GM12891 (cell line): ENCODE results near the gene MYH15.

Experiments used
- DNase-seq: peaks from one replicate; pipeline ENCODE4 v3.0.0; 2011; ENCODE audit warnings: low spot score; ENCODE audit not compliant: insufficient read length
- FAIRE-seq: peaks from 2 replicates; lab custom pipeline; 2011; peaks lifted over from hg19 to GRCh38; lab: Jason Lieb, UNC
- PAX5 ChIP-seq: IDR thresholded peaks from 2 replicates; pipeline ENCODE4 v1.6.1; 2011; ENCODE audit warnings: low read length, moderate library complexity, mild to moderate bottlenecking; ENCODE audit not compliant: insufficient read depth, severe bottlenecking
- POLR2A ChIP-seq: IDR thresholded peaks from 2 replicates; pipeline ENCODE4 v1.6.1; 2011; ENCODE audit warnings: low read depth, low read length, control low read depth
- POLR2AphosphoS5 ChIP-seq: IDR thresholded peaks from 2 replicates; pipeline ENCODE4 v1.6.1; 2011; ENCODE audit warnings: low read depth, low read length, control low read depth
- POU2F2 ChIP-seq: IDR thresholded peaks from 2 replicates; pipeline ENCODE4 v1.6.1; 2011; ENCODE audit warnings: low read depth, mild to moderate bottlenecking, control low read depth, low read length, moderate library complexity
- SPI1 ChIP-seq: IDR thresholded peaks from 2 replicates; pipeline ENCODE4 v1.6.1; 2011; ENCODE audit warnings: low read depth, low read length, control low read depth
- TAF1 ChIP-seq: IDR thresholded peaks from 2 replicates; pipeline ENCODE4 v1.6.1; 2011; ENCODE audit warnings: low read depth, low read length, control low read depth

The MYH15 gene

GRCh38 chr3:108538083-108538482, 27.7 kb upstream of the MYH15 start:
- no peak for DNase-seq
- no peak for FAIRE-seq
- TF ChIP-seq PAX5 (no peak), POU2F2 (no peak), SPI1 (no peak), POLR2A (no peak), POLR2AphosphoS5 (no peak), TAF1 (no peak)

GRCh38 chr3:108528459-108529252, 18.3 kb upstream of the MYH15 start:
- DNase-seq = peak; percentile 9
- peak; percentile 62 for FAIRE-seq
- TF ChIP-seq TAF1 = no peak
- no peak for TF ChIP-seq POLR2A
- TF ChIP-seq PAX5 = no peak
- no peak for TF ChIP-seq POLR2AphosphoS5
- no peak for TF ChIP-seq POU2F2
- TF ChIP-seq SPI1 = peak; percentile 98

GRCh38 chr3:108527817-108528216, 17.4 kb upstream of the MYH15 start:
- no peak for FAIRE-seq
- TF ChIP-seq TAF1 = no peak
- no peak for TF ChIP-seq POLR2AphosphoS5
- no peak for TF ChIP-seq SPI1
- no peak for TF ChIP-seq POLR2A
- no peak for TF ChIP-seq POU2F2
- TF ChIP-seq PAX5 = no peak
- no peak for DNase-seq

GRCh38 chr3:108527109-108527508, 16.7 kb upstream of the MYH15 start:
- TF ChIP-seq POLR2AphosphoS5 = no peak
- no peak for TF ChIP-seq TAF1
- TF ChIP-seq SPI1 = no peak
- TF ChIP-seq POU2F2 = no peak
- TF ChIP-seq POLR2A = no peak
- no peak for TF ChIP-seq PAX5
- FAIRE-seq (no peak), DNase-seq (no peak)

GRCh38 chr3:108525971-108526370, 15.6 kb upstream of the MYH15 start:
- DNase-seq (no peak), FAIRE-seq (no peak)
- TF ChIP-seq POU2F2 = no peak
- no peak for TF ChIP-seq SPI1
- TF ChIP-seq TAF1 = no peak
- no peak for TF ChIP-seq PAX5
- no peak for TF ChIP-seq POLR2AphosphoS5
- no peak for TF ChIP-seq POLR2A

- TF ChIP-seq POLR2AphosphoS5 (no peak), POLR2A (no peak), TAF1 (no peak), SPI1 (no peak), PAX5 (no peak), POU2F2 (no peak)
- DNase-seq (no peak), FAIRE-seq (no peak)
These were observed 14.9 kb upstream of the MYH15 start for GRCh38 chr3:108525256-108525655.

- DNase-seq (no peak), FAIRE-seq (no peak)
- TF ChIP-seq POLR2A = no peak
These were observed 14.1 kb upstream of the MYH15 start for GRCh38 chr3:108524537-108524936.

- DNase-seq = no peak
- no peak for TF ChIP-seq SPI1
- FAIRE-seq = peak; percentile 55
These were observed 8.5 kb upstream of the MYH15 start for GRCh38 chr3:108518895-108519294.

GRCh38 chr3:108516881-108517280, 6.5 kb upstream of the MYH15 start:
- DNase-seq (no peak), FAIRE-seq (no peak)
- TF ChIP-seq POU2F2 = no peak
- no peak for TF ChIP-seq TAF1
- TF ChIP-seq POLR2AphosphoS5 = no peak
- TF ChIP-seq SPI1 = no peak
- no peak for TF ChIP-seq POLR2A
- TF ChIP-seq PAX5 = no peak

GRCh38 chr3:108513961-108514360, 3.6 kb upstream of the MYH15 start:
- TF ChIP-seq POLR2A (no peak), PAX5 (no peak), SPI1 (no peak), POU2F2 (no peak), TAF1 (no peak), POLR2AphosphoS5 (no peak)
- DNase-seq (no peak), FAIRE-seq (no peak)
